ENCODE data around the gene ITPRIPL1.

GRCh38 chr2:96276787-96277499, 48.2 kb upstream of the ITPRIPL1 start:
- no peak for TF ChIP-seq CTCF (IDR thresholded peaks at IDR 0.05)
- TF ChIP-seq EZH2 (IDR thresholded peaks at IDR 0.05): no peak
- no peak for TF ChIP-seq EZH2phosphoT487 (IDR thresholded peaks at IDR 0.05)
